Astrocyte of the cerebellum (primary cell): ENCODE measurements around the gene EIF4G3.
"Not testable (repeated sequence)": the region's sequence is repeated elsewhere in the genome, so short reads cannot be mapped to it uniquely, and the experiment has no call there.

Experiments used
- DNase-seq: peaks from one replicate; pipeline ENCODE4 v3.0.0-alpha.2; 2011; ENCODE audit warnings: low read depth
- H3K4me3 ChIP-seq: 2 replicates; pipeline ENCODE4 v1.5.1; 2011; ENCODE audit warnings: mild to moderate bottlenecking, low read depth, low read length, moderate library complexity
- CTCF ChIP-seq: IDR thresholded peaks from 2 replicates; pipeline ENCODE4 v1.5.1; 2012; ENCODE audit warnings: low read length, low read depth, moderate library complexity, mild to moderate bottlenecking; ENCODE audit errors: missing control alignments
- in situ Hi-C: cut with HindIII; loops from 2 replicates; pipeline ENCODE4 v1.10.0; 2017; ENCODE audit warnings: low sequenced_read_pairs

The EIF4G3 gene

GRCh38 chr1:21200767-21201166 lies 24.1 kb upstream of the EIF4G3 start:
- DNase-seq: no peak

GRCh38 chr1:21198929-21199328 lies 22.2 kb upstream of the EIF4G3 start:
- DNase-seq: no peak
- no peak for TF ChIP-seq CTCF
- no peak overlapping the region for H3K4me3 ChIP-seq
- in situ Hi-C loops: no loop called here

More at GRCh38 chr1:21200767-21201166, 24.1 kb upstream of the EIF4G3 start:
- H3K4me3 ChIP-seq: no peak overlapping the region
- in situ Hi-C loops: no loop called here
- TF ChIP-seq CTCF: no peak

GRCh38 chr1:21192871-21193270 lies 16.2 kb upstream of the EIF4G3 start:
- in situ Hi-C loops: no loop called here
- DNase-seq: no peak
- no peak overlapping the region for H3K4me3 ChIP-seq
- TF ChIP-seq CTCF: no peak

- in situ Hi-C loops: no loop called here
- no peak for TF ChIP-seq CTCF
- DNase-seq: no peak
- H3K4me3 ChIP-seq: no peak overlapping the region
Observed at GRCh38 chr1:21192284-21192683, 15.6 kb upstream of the EIF4G3 start.

- in situ Hi-C loops, H3K4me3 ChIP-seq, DNase-seq: not testable (repeated sequence)
Observed at GRCh38 chr1:21190771-21191170, 14.1 kb upstream of the EIF4G3 start.

- TF ChIP-seq CTCF: no peak
- in situ Hi-C loops: no loop called here
- no peak overlapping the region for H3K4me3 ChIP-seq
- no peak for DNase-seq
Observed at GRCh38 chr1:21189906-21190500, 13.3 kb upstream of the EIF4G3 start.

- in situ Hi-C loops: no loop called here
- no peak overlapping the region for H3K4me3 ChIP-seq
- no peak for DNase-seq
- TF ChIP-seq CTCF: no peak
Observed at GRCh38 chr1:21189421-21189820, 12.7 kb upstream of the EIF4G3 start.
